GM12892 (cell line): ENCODE results near the gene GTF2H3.

Experiments used
- POLR2A ChIP-seq: IDR thresholded peaks from 2 replicates; pipeline ENCODE4 v1.6.1; 2011; ENCODE audit warnings: low read depth, low read length, control low read depth
- POLR2AphosphoS5 ChIP-seq: IDR thresholded peaks from 2 replicates; pipeline ENCODE4 v1.6.1; 2011; ENCODE audit warnings: low read depth, low read length, control low read depth
- TAF1 ChIP-seq: IDR thresholded peaks from 2 replicates; pipeline ENCODE4 v1.6.1; 2011; ENCODE audit warnings: low read depth, mild to moderate bottlenecking, control low read depth, low read length, borderline replicate concordance

DNA sequence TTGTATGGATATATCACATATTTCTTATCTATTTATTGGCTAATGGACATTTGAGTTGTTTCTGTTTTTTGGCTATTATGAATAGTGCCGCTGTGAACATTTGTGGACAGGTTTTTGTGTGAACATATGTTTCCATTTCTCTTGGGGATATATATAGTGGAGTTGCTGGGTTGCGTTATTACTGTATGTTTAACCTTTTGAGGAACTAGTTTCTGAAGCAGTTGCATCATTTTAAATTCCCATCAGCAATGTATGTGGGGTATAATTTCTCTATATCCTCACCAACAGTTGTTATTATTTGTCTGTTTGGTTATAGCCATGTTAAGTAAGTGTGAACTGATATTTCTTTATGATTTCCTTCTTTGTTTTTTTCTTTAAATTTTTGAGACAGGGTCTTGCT is 48.0 kb downstream of the GTF2H3 start:
- no peak for TF ChIP-seq POLR2AphosphoS5
- TF ChIP-seq POLR2A, result no peak
- TF ChIP-seq TAF1, result no peak
